Stimulated activated CD4-positive, alpha-beta T cell treated with anti-CD3 and anti-CD28 coated beads, Interleukin-4, amount 100 ng/mL, for 24 hours (primary cell): ENCODE data around the gene DUSP21.
"Not testable (repeated sequence)": the region's sequence is repeated elsewhere in the genome, so short reads cannot be mapped to it uniquely, and the experiment has no call there.

Source experiments
- DNase-seq: peaks from one replicate; pipeline ENCODE4 v3.0.0-alpha.2; 2020

Gene DUSP21

DNA sequence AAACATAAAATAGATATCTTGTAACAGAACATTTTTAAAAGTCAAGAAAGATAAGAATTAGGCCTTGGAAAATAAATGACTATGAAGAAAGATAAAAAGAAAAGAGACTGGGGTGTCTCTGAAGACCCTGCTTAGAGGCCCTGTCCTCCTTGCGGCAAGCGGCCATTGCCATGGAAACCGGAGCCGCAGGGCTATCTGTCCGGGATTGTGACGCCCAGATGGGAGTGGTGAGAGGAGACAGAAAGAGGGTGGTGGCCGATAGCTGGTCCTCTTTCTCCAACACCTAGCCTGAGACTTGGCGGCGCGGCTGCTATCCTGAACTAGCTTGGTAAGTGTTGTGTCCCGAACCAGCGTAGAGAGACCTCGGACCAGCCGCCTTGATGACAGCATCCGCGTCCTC lies at the start of gene DUSP21:
TSS of gene DUSP21 (plus strand) at position 269 of the 400 bp plus-strand sequence. CDS start at position 381, 112 bp downstream.
- no peak for DNase-seq

- DNase-seq = no peak
Observed at GRCh38 chrX:44795945-44796450, 47.8 kb upstream of the DUSP21 start.

DNA sequence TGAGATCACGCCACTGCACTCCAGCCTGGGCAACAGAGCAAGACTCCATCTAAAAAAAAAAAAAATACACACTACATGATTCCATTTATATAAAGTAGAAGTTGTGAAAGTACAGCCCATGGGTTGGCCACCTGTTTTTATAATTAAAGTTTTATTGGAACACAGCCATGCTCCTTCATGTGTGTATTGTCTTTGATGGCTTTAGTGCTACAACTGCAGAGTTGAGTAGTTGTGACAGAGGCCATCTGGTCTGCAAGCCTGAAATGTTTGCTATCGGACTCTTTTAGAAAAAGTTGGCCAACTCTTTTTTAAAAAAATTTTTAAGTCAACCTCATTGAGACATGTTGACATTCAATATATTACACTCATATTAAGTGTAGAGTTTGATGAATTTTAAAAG lies 41.2 kb upstream of the DUSP21 start:
- no peak for DNase-seq

GRCh38 chrX:44815681-44816080 lies 28.1 kb upstream of the DUSP21 start:
- no peak for DNase-seq

DNA sequence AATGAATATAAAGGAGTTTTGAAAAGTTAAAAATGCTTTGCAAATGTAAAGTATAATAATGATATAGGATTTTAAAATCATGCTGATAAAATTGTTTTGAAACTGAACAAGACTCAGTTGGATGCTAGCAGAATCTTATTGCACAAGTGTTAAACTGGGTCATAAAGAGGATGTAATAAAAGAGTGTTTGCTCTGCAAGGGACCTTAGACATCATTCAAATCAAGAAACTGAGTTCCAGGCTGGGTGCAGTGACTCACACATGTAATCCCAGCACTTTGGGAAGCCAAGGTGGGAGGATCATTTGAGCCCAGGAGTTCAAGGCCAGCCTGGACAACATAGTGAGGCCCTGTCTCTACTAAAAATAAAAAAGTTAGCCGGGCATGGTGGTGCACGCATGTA lies 27.5 kb upstream of the DUSP21 start:
- no peak for DNase-seq

GRCh38 chrX:44817029-44817428 lies 26.8 kb upstream of the DUSP21 start:
- DNase-seq = no peak

- no peak for DNase-seq
Observed at GRCh38 chrX:44822601-44823000, 21.2 kb upstream of the DUSP21 start.

- not testable (repeated sequence) for DNase-seq
Observed at GRCh38 chrX:44823193-44823592, 20.6 kb upstream of the DUSP21 start.

DNA sequence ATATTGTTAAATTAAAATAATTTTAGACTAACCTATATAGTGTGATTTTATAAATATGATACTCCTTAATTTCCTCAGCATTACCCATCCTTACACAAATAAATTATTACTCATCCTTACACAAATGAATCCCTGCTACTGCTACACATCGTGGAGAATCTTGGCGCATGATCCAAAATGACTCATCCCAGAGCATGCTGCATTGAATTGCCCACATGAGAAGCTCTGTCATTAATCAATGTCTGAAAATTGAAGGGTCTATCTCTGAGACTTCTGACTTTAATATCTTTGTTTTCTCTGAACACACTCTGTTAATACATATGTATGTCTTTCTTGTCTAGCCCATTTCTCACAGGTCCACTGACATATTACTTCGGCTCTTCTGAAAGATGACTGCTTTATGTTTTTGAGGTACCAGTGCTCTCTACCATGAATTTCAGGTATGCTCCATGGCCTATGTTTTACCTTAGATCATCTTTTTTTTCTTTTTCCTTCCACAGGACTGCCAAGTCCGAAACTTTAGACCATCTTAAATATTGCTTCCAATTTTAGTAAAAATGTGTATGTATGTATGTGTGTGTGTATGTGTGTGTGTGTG lies 15.7 kb upstream of the DUSP21 start:
- no peak for DNase-seq

- DNase-seq = no peak
Observed at GRCh38 chrX:44829832-44830231, 14.0 kb upstream of the DUSP21 start.

GRCh38 chrX:44842550-44843317 lies 1.1 kb upstream of the DUSP21 start:
- DNase-seq = no peak

GRCh38 chrX:44843318-44843702 lies 511 bp upstream of the DUSP21 start:
- no peak for DNase-seq

GRCh38 chrX:44844204-44844603 lies 383 bp downstream of the DUSP21 start:
- DNase-seq = no peak

DNA sequence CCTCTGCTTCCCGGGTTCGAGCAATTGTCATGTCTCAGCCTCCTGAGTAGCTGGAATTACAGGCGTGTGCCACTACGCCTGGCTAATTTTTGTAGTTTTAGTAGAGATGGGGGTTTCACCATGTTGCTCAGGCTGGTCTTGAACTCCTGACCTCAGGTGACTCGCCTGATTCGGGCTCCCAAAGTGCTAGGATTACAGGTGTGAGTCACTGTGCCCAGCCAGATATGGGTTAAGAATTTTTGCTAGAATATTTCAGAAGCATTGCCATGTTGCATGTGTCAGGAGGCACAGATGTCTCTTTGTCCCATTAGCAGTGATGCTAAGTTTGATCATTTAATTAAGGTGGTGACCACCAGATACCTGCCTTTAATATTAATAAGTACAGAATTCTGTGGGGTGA lies 7.1 kb downstream of the DUSP21 start:
- DNase-seq = not testable (repeated sequence)

DNA sequence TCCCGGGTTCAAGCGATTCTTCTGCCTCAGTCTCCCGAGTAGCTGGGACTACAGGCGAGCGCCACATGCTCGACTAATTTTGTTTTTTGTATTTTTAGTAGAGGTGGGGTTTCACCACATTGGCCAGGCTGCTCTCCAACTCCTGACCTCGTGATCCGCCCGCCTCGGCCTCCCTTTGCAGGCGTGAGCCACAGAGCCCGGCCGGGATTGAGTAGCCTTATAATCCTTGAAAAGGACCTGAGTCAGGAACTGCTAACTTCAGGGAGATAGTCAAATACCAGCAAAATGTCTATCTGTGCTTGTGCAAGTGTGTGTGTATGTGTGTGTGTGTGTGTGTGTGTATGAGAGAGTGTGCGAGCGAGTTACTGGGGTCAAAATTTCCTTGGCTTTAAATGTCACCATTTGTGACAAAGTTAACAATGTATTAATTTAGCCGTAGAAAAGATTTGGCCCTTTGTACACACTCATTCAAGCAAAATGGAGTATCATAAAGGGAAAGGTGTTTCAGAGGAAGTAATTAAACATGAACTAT lies 27.4 kb downstream of the DUSP21 start:
- DNase-seq = no peak

- peak; percentile 24 for DNase-seq
Observed at GRCh38 chrX:44871931-44872820, 28.4 kb downstream of the DUSP21 start.

- DNase-seq = peak; percentile 95
Observed at GRCh38 chrX:44872821-44873414, 29.1 kb downstream of the DUSP21 start, which contains the start of gene KDM6A. KDM6A (plus strand) TSS chrX:44873188; CDS start chrX:44873552, 364 bp downstream.

DNA sequence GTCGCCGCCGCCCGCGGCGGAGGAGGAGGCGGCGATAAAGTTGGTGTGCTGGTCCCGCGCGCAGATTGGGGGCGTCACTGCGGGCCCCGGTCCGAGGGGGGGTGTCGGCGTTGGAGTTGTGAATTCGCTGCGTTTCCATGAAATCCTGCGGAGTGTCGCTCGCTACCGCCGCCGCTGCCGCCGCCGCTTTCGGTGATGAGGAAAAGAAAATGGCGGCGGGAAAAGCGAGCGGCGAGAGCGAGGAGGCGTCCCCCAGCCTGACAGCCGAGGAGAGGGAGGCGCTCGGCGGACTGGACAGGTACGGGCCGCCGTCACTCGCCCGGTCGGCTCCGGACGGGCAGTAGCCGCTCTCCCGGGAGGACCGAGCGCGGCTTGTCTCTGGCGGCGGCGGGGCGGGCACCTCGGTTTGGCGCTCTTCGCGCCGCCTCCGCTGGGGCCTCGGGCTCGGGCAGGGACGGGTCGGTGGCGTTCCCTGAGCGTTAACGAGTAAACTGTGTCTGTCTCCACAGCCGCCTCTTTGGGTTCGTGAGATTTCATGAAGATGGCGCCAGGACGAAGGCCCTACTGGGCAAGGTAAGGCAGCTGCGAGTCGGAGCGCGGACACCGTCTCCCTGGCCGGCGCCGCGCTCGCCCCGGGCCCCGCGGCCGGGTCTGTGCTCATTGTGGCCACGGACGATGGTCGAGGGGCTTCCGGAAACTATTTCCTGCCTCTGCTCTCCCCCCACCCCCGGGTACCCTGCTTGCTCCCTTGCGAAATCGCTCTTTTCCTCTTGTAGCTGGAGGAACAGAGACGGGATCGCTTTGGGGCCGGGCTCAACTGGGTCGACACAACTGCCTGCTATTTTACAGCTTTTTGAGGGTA lies 29.8 kb downstream of the DUSP21 start:
- peak; percentile 34 for DNase-seq

GRCh38 chrX:44874420-44875184 lies 30.8 kb downstream of the DUSP21 start:
- peak; percentile 55 for DNase-seq

DNA sequence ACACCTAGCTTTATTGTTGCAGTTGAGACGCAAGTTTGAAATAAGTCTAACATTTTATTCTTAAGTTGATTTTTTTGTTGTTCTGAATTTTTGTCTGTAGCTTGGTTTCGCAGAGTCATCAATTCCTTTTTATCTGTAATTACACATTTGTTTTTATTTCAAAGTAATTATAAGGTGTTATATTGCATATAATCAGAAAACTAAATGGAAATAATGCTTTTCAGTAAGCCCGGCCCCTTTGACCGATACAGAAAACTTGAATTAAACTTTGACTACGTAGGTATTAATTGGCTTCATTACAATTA lies 31.3 kb downstream of the DUSP21 start:
- DNase-seq = no peak

DNA sequence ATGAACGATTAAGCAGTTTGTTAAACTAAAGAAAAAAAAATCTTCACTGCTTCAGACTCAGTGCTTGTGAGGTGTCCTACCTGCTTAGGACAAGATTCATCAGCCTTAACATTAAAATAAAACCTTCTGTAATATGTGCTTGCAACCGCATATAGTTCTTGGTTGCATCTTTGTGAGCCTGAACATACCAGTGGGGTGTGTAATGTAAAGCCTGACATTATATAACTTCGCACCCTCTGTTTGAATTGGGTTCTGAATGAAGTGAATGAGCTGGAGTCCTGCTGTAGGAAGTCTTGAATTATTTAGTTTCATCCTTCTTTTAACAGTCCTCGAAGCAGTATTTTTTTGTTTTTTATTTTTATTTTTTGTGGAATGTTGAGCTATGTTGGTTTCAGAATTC lies 32.3 kb downstream of the DUSP21 start:
- DNase-seq = no peak
